NCI-H1436 (cell line): Measurements from ENCODE around the gene B3GNT3.

Experiments used
- DNase-seq: peaks from one replicate; lab custom pipeline; 2025; lab: John Stamatoyannopoulos, UW

B3GNT3 gene

GRCh38 chr19:17834350-17835181 lies 39.6 kb downstream of the B3GNT3 start:
- no peak for DNase-seq

GRCh38 chr19:17835182-17836006 lies 40.5 kb downstream of the B3GNT3 start:
- no peak for DNase-seq

DNA sequence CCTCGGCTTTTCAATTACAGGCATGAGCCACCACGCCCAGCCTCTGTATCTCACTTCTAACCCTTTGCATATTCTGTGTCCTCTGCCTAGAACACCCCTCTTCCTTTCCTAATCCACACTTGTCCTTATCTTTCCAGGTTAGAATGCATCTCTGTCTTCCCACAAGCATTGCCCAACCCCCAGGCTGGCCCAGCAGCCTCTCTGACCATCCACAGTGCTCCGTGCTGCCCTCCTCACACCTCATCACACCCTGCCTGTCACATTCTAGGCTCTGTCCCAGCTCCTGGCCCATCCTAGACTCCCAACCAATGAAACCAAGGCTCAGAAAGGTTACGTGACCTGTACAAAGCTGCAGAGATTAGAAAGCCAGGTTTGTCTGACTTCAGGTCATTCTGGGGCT lies 41.6 kb downstream of the B3GNT3 start:
- no peak for DNase-seq

- DNase-seq, result no peak
Observed at GRCh38 chr19:17837972-17838371, 43.0 kb downstream of the B3GNT3 start.

DNA sequence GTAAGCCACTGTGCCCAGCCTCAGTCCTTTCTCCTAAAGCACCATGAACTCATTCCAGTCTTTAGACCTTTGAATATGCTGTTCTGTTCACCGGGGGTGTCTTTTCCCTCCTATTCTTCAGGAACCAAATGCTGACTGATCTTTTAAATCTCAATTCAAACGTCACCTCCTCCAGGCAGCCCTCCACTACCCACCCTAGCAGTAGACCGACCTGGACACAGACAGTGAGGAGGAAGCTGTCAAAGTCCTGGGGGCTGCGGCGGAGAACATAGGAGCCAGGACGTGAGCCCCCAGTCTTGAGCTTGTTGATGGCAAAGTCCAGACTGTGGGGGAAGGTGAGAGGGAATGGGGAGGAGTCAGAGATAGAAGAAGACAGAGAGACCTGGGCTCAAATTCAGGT lies 45.1 kb downstream of the B3GNT3 start:
- DNase-seq, result no peak

DNA sequence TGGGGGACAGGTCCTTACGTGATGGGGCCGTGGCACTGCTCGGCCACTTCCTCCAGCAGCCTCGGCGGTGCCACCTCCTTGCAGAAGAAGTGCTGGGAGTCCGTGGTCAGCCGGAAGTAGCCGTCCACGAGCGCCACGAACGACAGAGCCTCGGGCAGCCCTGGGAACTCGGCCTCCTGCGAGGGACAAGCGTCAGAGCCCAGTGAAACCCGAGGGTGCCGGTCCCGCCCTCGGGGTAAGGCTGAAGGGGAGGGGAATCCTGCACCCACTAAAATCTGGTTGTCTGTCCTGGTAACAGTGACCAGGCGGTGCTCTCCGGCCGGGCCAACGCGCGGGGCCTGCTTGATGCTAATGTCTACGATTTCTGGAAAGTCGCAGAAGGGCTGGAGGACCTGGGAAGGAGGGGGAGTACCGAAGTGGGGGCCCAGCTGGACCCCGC lies 46.5 kb downstream of the B3GNT3 start:
- DNase-seq, result no peak

DNA sequence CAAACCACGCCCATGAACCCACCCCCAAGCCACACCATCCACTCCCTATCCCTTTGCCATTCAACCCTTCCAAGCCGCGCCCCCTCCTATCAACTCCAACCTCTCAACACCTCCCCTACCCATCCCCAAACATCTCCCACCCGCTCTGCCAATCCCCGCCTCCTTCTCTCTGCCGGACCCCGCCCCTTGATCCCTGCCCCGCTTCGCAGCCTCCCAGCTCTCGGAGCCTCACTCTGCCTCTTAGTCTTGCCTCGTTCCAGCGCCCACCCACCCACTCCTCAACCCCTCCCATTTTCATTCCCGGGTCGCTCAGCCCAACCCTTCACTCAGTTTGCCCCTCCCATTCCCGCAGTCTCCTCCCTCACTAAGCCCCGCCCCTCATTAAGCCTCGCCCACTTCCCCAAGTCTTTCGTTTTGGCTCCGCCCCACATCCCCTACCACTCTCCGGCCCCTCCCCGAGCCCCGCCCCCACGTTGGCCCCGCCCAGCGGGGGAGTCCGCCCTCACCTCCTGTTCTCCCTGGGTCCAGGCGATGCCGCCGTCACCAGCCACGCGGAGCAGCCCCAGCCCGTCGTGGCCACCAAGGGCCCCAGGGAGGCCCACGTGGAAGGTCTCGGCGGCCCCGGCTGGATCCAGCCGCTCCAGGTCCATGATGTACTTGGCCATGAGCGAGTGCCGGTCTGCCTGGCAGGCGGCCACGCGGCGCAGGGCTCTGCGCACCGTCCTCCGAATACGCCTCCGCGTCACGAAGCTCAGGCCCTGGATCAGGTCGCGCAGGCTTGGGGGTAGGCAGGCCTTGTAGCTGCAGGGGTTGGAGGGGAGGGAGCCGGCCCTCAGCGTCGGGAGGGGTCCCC lies 47.1 kb downstream of the B3GNT3 start:
- peak; percentile 90 for DNase-seq

DNA sequence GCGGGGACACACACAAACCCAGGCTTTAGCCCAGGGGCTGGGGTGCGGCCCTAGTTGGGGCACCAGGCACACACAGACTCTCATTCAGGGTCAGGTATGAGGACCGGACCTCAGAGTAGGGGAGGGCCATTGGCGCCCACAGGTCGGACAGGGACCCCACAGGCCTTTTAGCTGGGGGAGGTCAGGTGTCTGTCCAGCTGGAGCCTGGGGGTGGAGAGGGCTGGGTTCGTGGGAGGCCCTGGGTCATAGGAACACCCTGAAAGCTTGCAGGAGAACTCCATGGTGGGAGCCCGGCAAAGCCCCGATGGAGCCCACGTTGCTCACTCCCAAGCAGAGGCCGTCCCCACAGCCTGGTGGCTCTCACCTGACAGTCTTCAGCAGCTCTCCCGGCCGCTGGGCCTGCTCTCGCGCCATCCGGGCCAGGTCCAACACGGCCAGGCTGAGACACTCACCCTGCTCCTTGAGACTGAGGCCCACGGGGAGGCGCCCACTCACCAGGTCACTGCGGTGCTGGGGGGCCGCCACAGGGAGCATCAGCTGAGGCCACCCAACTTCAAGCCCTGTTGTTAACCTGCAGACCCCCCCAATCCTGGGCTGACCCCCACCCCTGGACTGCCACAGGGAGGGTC lies 47.8 kb downstream of the B3GNT3 start:
- DNase-seq, result no peak

GRCh38 chr19:17843292-17843827 lies 48.4 kb downstream of the B3GNT3 start:
- DNase-seq, result no peak

DNA sequence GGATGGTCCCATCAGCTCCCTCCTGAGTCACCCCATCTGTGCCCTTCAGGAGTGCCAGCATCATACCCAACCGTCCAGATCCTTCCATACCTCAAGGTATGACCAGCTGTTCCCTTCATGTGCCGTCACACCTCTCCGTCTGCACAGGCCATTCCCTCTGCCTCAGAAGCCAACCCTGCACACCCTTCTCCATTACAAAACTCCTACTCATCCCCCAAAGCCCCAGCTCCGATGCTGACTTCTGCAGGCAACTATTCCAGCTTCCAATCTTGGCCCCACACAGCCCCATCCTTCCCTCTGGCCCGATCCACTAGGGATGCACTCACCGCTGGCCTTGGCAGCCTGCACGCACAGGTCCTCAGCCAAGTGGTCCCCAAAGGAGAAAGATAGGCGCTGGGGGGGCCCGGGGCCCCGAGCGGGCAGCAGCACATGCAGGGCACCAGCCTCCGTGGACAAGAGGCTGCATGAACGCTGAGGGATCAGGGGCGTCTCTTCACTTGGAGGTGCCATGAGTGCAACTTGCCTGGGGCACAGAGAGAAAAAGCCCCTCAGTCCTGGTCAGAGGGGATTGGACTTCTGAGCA lies 49.1 kb downstream of the B3GNT3 start:
- DNase-seq, result no peak

GRCh38 chr19:17846146-17846545 lies 51.2 kb downstream of the B3GNT3 start:
- DNase-seq, result no peak

- no peak for DNase-seq
Observed at GRCh38 chr19:17847538-17848366, 52.8 kb downstream of the B3GNT3 start, which contains the start of gene JAK3. JAK3 (minus strand) TSS chr19:17847982; CDS start chr19:17844417, 3,565 bp downstream.

DNA sequence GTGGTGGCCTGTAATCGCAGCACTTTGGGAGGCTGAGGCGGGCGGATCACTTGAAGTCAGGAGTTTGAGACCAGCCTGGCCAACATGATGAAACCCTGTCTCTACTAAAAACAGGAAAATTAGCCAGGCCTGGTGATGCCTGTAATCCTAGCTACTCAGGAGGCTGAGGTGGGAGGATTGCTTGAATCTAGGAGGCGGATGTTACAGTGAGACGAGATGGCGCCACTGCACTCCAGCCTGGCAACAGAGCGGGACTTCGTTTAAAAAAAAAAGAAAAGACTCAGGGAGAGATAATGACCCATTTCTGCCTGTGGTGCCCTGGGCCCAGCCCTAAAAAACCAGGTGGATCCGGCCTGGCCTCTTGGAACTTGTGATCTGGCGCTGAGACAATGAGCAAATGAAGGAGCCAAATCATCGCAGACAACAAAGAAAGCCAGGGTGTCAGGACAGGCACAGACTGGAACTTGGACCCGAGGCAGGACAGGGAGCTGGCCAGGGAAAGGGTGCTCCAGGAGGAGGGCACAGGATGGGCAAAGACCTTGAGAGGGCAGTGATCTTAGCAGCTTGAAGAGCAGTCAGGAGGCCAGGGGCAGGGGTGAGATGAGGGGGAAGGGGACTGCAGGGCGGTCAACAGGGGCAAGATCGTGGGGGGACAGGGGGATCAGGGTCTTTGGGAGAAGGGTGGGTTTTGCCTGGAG lies 53.8 kb downstream of the B3GNT3 start:
- no peak for DNase-seq

GRCh38 chr19:17854061-17854460 lies 59.1 kb downstream of the B3GNT3 start:
- no peak for DNase-seq

GRCh38 chr19:17855280-17856152 lies 60.6 kb downstream of the B3GNT3 start:
- DNase-seq, result peak; percentile 63

GRCh38 chr19:17859533-17860330 lies 64.8 kb downstream of the B3GNT3 start, which contains the start of gene RPL18A:
RPL18A (plus strand) TSS chr19:17859910; CDS start chr19:17859957, 47 bp downstream.
- DNase-seq, result peak; percentile 99

GRCh38 chr19:17860331-17860992 lies 65.5 kb downstream of the B3GNT3 start:
- no peak for DNase-seq
